Tibial nerve (tissue), 4 donors: ENCODE data around the gene PHF2.

Experiments
- CTCF ChIP-seq, 5 experiments: fragments of 200-600 bp in 3 of 5; fragments of 450-650 bp in 2 of 5; sonication (generic) in 3 of 5; IDR thresholded peaks; one replicate each; pipeline ENCODE4 v1.5.1; 2016 to 2019; ENCODE audit warnings: antibody characterized with exemption in 5 of 5, mild to moderate bottlenecking in 3 of 5, moderate library complexity in 2 of 5
- EP300 ChIP-seq, 2 donors: sonication (generic); formaldehyde crosslinking; IDR thresholded peaks; one replicate each; pipeline ENCODE4 v1.6.1; 2017; ENCODE audit warnings: antibody characterized with exemption in 2 of 2, mild to moderate bottlenecking in 1 of 2

GRCh38 chr9:93568169-93568568, 8.2 kb upstream of the PHF2 start:
- no peak for TF ChIP-seq CTCF (IDR thresholded peaks at IDR 0.05)
- TF ChIP-seq EP300 (IDR thresholded peaks at IDR 0.05) = no peak
